NCI-H1694 treated with DMSO at 0.1 percent for 48 hours (cell line): ENCODE measurements around the gene WWOX.

Source experiments
- DNase-seq: peaks from one replicate; lab custom pipeline; 2025; lab: John Stamatoyannopoulos, UW

The WWOX gene

DNA sequence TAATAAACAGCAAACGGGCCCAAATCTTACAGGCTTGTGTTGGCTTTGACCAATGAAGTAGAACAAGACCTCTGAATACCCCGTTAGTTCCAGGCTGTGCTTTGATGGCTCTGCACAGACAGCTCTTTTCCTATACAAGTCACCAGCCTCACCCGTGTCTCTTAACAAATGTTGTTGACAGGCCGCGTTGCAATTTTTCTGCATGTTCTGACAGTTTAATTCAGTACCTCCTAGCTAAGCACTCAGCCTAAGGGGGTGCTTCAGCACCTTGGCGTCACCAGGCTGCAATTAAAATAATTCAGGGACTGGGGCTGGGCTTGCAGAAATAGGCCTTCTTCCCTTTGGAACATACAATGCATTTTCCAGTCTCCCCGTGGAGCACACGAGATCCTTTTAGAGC lies 1001.0 kb downstream of the WWOX start:
- DNase-seq: no peak

DNA sequence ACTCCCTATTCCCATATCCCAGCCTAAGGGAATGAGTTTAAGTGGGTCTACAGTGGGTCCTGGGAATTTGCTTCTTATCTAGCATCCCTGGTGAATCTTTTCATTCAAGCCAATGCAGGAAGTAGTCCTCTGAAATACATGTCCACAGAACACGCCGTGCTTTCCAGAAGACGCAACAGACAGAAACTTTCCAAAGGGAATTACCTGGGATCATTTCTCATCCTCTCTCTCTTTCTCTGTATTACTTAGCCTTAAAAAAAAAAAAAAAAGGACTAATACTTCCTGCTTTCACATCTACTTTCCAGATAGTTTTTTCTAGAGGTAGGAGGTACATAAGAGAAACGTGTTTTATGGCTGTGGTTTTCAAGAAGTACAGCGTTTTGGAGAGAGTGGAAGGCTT lies 1002.0 kb downstream of the WWOX start:
- no peak for DNase-seq

DNA sequence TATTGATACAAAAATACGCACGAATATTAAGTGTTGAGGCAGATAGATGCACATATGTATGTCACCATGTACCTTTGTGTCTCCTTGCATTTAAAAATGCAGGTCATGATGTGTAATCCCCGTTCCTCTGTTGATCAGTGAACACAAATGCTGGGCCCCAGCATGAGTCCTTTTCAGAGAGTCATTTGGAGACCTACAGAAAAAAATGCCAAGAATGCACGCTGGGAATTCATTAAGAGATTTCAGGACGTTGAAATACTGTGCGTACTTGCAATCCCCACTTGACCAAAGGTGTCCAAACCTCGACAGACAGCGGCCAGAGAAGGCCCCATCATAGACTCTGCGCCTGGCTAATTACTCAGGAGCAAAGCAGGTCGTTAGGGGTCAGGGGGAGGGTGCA lies 1005.1 kb downstream of the WWOX start:
- no peak for DNase-seq

DNA sequence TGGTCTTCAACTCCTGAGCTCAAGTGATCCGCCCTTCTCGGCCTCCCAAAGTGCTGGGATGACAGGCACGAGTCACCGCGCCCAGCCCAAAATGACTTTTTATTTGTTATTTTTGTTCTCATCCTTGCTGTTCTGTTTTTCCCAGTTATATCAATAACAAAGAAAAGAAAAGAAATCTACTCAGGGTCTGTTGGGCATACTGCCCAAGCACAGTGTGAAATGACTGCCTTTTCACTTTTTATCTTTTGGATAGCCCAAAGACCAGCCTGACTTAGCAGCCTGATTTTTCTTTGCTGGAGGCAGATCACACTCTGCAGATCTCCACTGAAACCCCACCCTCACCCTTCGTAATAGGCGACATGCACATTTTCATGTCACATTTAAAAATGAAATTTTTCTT lies 1007.8 kb downstream of the WWOX start:
- DNase-seq: no peak

DNA sequence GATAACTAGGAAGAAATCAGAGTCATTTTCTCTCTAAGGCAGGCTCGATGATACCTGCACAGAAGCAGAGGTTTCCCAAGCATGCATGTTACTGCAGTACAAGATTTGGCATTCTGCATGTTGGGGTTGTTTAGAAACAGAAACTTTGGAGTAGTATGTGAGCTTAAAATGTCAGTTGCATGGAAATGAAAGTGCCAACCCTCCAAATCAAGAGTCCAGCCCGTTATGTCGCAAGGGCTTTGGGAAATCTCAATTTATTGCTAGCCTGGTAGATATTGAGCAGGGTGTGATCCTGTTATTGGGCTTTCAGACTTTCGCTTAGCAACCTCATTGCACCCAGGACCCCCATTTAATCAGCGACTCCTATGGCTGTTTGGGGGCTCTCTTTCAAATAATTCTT lies 1010.3 kb downstream of the WWOX start:
- DNase-seq: no peak

DNA sequence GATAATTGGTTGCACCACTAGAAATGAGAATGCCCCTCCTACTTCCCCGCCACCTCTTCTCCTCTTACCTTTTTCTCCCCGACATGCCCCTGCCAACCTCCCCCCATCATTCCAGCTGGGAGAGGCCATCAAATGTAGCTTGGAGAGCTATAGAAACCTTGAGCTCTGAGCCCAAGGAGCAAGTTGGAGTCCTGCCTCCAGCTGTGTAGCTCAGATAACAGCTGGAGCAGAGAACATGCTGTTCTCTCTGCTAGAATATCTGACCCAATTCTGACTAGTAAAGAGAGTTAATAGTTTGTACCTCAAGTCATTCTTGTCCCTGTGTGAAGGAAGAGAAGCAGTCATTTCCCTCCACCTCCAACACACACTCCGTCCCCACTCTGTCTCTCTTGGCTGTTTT lies 1010.8 kb downstream of the WWOX start:
- DNase-seq: no peak

DNA sequence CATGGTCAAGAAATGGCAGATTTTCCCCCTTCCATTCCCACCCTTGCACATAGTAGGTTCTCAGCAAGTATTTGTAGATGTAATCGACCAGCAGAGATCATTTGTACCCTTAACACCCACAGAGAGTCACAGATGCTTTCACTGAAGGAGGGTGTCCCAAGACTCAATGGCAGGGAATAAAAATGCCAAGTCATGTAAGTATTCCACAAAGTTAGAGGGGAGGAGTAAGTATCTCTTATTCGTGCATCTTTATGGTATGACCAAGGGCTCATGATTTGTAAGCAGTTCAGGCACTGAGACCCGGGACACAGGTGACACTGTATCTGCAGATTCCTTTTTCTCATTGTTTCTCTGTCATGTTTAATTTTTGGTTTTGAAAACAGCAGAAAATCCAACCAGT lies 1011.5 kb downstream of the WWOX start:
- no peak for DNase-seq

DNA sequence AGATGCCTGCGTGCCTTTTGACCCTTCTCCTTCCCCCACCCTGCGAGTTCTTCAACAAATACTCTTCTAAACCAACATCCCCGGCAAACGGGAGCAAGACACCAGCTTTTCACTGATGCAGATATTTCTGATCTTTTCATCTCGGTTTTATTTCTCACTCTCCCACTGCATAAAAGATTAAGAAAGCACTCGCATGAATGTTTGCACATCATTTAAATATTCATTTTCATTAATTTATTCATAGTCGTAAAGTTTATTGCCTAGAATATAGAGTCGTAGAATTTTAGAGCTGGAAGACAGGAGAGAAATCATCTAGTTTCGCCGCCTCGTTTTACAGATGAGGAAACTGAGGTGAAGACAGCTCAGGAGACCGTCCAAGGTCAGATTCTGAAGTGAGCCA lies 1013.0 kb downstream of the WWOX start:
- DNase-seq: no peak

DNA sequence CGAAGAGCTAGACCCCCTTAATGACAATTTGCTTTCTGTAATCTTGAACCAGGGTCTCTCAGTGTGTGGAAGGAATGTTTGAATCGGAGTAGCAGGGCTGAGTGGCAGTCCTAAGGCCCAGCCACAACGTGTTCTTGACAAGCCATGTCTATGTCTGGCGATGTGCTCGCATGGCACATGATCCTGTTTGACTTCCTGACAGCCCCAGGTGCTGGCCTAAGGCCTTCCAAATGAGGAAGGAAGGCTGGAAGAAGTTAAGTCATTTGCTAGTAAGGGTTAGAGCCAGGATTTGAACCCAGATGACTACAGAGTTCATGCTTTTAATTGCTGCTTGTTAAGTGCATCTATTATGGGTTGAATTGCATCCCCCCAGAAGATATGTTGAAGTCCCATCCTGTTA lies 1014.4 kb downstream of the WWOX start:
- DNase-seq: no peak

DNA sequence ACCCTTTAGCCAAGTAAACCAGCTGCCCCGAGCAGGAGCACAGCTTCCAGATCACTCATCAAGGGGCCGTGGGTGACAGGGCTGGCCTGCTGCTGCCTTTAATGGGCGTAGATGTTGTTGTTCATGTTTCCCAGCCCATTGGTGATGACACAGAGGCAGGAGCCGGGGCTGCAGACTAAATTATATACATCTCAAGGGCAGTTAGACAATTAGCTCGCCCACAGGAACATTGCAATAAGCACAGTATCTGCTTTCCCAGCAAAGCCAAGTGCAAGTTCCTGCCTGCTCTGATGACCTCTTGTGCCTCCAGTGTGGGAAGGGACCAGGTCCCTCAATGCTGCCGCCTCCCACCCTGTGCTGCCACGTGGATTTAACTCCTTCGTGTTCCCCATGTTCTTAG lies 1015.3 kb downstream of the WWOX start:
- no peak for DNase-seq

DNA sequence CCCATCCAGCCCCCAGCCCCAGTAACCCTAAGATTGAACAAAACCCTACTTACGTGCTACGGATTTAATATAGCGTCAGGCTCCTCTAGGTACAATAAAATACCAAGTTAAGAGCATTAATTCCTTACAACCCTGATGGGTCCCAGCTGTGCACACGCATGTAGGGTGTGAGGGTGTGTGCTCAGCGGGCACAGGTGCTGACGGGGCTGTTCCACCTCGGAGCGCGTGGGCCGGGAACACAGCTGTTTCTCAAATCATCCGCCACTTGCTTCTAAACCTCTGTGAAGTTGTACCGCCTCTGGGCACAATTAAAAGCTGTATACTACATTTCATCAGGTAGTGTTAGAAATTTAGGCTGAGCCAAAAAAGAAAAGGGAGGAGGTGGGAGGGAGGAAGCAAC lies 1022.5 kb downstream of the WWOX start:
- no peak for DNase-seq

DNA sequence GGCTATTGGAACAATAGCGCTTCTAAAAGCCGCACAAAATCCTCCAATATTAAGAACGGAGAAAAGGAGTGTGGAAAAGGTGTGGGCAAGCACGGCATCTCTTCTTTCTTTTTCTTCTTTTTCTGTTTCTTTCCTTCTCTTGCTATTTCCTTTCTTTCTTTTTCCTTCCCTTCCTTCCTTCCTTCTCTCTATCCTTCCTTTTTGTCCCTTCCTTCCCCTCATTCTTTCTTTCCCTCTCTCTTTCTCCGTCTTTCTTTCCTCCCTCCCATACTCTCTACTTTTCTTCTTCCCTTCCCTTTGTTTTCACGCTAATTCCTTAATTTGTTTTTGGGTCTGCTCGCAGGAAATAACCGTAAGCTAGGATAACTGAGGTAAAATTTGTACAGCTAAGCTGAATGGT lies 1022.9 kb downstream of the WWOX start:
- DNase-seq: no peak

DNA sequence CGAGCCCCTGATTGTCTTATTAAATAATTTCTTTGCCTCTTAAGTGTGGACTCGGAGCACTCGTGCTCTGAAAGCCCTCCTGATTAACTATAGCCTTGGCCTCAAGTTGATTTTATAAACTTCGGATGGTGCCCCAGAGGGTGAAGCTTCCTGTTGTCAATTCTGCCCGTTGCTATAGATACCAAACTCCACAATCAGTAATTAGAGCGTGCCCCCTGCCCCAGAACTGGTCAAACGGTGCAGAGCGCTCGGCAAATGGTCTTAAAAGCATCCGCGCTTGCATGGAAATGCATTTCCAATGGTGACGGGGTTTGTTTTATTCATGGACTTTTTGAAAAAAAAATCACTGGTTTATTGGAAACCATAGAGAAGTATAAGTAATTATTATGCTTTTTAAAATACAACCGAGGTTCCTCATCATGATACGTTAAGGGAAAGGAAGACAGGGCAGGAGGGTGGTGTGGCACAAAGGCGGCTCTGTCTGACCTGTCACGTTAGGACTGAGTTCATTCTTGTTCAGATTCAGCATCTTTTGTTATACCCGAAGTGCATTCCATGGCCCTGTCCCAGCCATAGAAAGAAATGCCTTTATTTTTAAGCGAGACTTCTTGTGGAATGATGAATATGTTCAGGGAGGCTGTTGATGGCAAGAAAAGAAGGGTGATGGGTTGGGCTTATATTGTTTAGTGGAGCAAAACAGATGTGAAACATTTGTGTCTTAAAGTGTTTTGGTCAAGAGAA lies 1024.7 kb downstream of the WWOX start:
- no peak for DNase-seq

DNA sequence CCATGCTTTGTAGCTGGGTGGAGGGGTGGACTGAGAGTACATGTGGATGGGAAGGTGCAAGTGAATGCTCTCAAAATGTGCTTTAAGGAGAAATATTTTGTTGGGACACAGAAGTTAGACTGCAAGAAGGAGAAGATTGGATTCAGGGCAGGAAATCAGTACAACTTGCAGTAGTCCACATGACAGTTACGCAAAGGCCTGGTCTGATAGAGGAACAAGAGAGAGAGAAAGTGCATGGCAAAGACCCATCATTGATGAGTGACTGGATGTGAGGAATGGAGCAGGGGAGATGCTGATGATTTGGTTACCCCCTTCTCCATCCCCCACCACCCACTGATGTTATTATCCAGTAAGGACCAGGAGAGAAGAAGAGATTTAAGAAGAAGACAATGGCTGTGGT lies 1028.3 kb downstream of the WWOX start:
- no peak for DNase-seq

DNA sequence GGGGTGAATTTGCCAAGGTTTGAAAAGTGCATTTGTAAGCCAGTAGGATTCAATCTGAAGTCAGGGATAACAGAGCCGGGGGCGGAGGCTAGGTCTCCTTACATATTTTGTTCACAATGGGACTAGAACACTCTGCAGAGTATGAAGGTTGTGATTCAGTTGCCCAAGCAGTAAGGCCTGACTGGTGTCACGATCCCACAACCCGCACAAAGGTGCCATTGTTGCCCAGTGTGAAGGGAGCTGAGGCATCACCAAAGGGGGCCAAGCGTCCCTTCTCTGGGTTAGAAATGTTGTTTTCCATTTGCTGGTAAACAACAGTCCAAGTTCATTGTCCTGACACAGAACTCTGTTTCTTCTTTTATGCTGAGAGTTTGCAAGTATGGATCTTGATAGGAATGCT lies 1029.3 kb downstream of the WWOX start:
- no peak for DNase-seq

DNA sequence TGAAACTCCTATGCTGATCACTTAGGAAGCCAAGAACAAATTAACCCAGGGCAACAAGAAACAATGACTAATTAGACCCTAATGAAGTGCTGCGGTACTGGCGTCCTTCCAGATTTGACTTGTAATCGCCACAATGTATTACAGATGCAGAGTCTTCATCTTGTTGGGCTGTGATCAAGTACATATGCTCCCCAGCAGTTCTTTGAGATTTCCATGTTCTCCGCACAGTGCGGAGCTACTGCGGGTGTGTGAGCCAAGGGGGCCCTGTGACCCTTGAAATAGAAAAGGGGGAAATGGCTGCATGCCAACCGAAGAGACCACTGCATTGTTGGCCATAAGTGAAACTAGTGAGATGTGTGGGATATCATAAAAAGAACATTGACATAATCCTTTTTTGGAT lies 1031.2 kb downstream of the WWOX start:
- DNase-seq: no peak

DNA sequence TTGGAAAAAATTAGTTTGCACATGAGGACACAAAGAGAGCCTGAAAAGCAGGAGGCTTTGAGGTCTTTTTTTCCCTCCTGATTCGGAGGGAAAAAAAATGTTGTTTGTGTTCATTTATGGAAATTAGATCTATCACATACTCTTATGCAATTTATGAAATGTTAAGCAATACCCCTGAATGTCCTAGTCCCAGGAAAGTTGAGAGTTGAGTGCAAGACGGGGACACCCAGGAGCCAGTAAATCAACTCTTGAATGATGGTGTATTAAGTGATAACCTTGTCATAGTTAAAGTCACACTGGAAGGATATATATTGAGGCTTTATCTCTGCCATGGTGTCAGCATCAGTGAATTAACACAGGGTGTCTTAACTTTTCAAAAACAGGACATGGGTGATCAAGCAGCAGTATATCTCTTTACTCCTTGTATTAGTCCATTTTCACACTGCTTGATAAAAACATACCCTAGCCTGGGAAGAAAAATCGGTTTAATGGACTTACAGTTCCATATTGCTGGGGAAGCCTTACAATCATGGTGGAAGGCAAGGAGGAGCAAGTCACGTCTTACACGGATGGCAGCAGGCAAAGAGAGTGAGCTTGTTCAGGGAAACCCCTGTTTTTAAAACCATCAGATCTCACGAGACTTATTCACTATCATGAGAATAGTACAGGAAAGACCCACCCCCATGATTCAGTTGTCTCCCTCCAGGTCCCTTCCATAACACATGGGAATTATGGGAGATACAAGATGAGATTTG lies 1032.0 kb downstream of the WWOX start:
- no peak for DNase-seq

DNA sequence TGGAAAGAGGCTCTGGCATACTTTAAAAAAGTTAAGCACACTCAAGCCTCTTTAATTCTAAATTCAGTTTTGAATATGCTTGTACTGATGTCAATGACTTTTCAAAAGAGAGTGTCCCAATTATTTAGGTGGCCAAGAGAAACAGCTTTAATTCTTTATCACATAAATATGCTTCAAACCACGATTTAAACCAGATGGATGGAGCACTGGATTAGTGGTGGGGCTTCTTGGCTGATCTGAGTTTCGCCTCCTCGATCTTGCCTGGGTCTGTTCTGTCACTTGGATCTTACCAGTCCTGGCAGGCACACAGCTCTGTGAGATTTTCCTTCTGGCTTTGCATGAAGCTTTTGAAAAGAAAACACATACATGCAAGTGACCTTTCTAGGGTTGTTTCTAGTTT lies 1033.2 kb downstream of the WWOX start:
- DNase-seq: no peak

DNA sequence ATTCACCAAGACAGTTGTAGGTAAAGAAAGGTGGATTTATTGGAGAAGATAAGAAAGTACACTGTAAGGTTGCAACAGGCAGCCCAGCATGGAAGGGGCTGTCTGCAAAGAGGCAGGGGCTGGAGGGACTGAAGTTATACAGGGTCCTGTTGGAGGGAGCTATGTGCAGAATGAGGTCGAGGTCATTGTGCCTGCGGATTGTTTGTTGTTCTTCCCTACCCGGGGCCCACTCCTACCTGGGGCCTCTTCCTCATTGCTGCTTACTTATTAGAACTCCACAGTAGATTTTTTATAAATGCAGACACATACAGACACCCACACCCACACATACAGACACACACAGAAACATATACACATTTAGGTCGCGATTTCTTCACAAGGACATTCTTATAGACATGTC lies 1034.8 kb downstream of the WWOX start:
- DNase-seq: no peak

DNA sequence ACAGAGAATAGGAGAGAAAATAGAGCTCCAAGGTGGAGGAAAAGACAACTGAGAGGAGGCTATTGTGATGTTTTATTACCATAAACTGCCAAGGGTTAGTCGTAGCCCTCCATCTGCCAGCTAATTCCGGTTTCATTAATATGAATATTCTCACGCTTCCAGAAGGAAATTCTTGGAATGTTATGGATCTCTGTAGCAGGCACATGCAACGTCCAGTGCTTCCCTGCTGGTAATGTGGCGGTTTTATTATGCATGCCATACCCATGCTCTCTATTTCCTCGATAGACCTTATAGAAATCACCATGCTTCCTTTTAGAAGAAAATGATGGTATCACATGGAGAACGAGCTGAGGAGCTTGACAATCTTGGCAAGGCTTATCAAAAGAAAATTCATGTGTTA lies 1037.5 kb downstream of the WWOX start:
- DNase-seq: no peak

DNA sequence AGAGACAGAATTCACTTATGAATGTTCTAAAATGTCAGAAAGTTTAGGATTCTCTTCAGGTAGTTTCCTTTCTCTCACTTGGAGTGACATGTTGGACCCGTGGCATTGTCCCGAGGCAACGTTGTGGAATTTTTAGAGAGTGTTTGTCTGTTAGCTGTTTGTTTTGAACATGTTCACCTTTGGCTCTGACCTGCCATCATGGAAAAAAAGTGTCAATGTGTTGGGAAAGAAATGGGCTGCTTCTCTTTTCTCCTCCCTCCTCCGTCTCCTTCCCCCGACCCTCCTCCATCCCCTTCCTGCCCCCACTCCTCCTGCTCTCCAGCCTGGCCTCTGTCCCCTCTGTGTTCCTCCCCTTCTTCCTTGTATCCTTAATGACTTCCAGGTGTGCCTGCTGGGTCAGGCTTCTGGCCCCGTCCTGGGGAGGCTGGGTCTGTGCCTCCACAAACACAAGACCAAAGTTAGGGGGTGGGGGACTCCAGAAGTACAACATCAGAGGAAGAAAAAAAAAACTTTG lies 1038.0 kb downstream of the WWOX start:
- DNase-seq: no peak

DNA sequence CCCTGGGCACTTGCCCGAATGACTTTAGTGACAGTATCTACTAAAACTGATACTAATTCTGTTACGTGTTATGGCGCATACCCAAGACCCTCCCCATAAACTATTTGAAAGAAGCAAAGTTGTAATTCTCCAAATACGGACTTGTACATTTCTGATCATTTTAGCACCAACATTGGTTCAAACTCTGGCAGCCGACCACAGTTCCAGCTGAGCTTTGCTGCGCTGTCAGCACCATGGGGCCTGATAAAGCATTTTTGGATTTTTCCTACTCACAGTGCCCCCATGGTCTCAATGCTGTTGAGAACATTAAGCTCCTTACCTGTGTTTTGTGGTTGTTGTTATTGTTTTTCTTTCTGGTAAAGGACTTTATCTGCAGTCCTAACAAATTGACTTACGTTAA lies 1040.3 kb downstream of the WWOX start:
- DNase-seq: no peak

DNA sequence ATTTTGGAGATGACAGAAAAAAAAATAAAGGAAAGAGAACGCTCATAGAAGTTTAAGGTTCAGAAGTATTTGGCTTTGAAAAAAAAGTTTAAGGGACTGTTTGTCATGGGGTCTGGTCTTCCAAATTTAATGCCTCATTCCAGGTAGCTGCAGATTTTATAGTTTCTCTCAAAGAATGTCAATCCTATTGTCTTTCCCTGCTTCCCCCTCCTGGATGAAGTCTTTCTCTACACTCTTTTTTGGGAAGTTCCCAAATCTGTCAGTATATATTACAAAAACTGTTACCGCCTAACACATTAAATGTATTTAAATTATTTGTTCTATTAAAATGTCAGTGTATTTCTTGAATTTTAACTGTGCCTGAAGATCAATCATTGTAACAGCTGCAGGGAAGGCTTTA lies 1043.6 kb downstream of the WWOX start:
- no peak for DNase-seq

DNA sequence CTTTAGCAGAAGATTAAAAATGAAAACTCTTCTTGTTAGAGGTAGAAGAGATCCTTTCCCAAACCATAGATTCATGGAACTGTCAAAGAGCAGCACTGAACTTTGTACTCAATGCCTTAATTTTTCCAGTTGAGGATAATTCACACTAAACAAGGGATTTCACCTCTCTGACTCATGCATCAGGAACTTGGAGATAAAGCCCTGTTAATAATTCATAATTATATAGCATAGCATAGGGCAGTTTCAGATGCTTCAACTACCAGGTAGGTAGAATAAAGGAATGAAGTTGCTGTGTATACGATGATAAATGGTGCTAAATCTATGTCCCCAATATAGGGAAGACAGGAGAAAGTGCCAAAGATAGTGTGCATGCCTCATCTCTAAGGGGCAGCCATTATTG lies 1050.7 kb downstream of the WWOX start:
- no peak for DNase-seq
